Activated CD4-positive, alpha-beta memory T cell treated with anti-CD3 and anti-CD28 coated beads, Interleukin-2, amount 10 ng/mL, durations not matched to agents 7 days and 5 days (primary cell): Measurements from ENCODE around the gene TBRG4. TPM values are rescaled to one million over a fixed set of nuclear protein-coding genes. Genes with fewer than 3 reads are reported as not detected.

Experiments used
- CTCF ChIA-PET: fragments of 350-600 bp; sonication (Branson Sonifier 250); formaldehyde crosslinking; loops from one replicate; lab custom pipeline; 2021; ENCODE audit warnings: antibody characterized with exemption, inconsistent platforms; lab: Charles Lee
- POLR2A ChIA-PET: fragments of 350-600 bp; sonication (Branson Sonifier 250); formaldehyde crosslinking; loops from one replicate; lab custom pipeline; 2021; ENCODE audit warnings: antibody characterized with exemption; lab: Charles Lee
- DNase-seq: peaks from one replicate; pipeline ENCODE4 v3.0.0-alpha.2; 2020
- H3K27ac Mint-ChIP-seq: one replicate; pipeline ENCODE4 v1.8.0; 2021; ENCODE audit warnings: mild to moderate bottlenecking, mixed read lengths
- H3K27me3 Mint-ChIP-seq: one replicate; pipeline ENCODE4 v1.8.0; 2021; ENCODE audit warnings: mixed read lengths
- H3K36me3 Mint-ChIP-seq: one replicate; pipeline ENCODE4 v1.8.0; 2021; ENCODE audit warnings: low read depth, mixed read lengths
- H3K4me1 Mint-ChIP-seq: one replicate; pipeline ENCODE4 v1.8.0; 2021; ENCODE audit warnings: mixed read lengths
- H3K4me3 Mint-ChIP-seq: one replicate; pipeline ENCODE4 v1.8.0; 2021; ENCODE audit warnings: mild to moderate bottlenecking, mixed read lengths
- H3K9me3 Mint-ChIP-seq: one replicate; pipeline ENCODE4 v1.8.0; 2021; ENCODE audit warnings: mixed read lengths
- total RNA-seq, 2 experiments: library from RNA; stranded (reverse); gene quantifications; one replicate each; pipeline ENCODE4 v1.2.3, GENCODE V29; 2021

TBRG4 gene
- total RNA-seq, 2 experiments from 2014 or later = 98.8 to 103 TPM

GRCh38 chr7:45092931-45093235 lies 18.6 kb downstream of the TBRG4 start:
- Mint-ChIP-seq H3K4me1 (peaks cover 8% of the 10 kb centered on the region), H3K36me3 (peaks cover 4% of the 10 kb centered on the region), H3K27me3 (peaks cover 36% of the 10 kb centered on the region), H3K4me3 (no peak overlapping the region), H3K9me3 (no peaks in the 10 kb centered on the region), H3K27ac (no peak overlapping the region)
- no peak for DNase-seq
- ChIA-PET CTCF (interaction anchor here (1.1 to 2.2 kb wide), 2 partner anchors 43 to 120 kb away, joined by 3 to 6 read pairs; no protein-coding TSS in a partner anchor), POLR2A (interaction anchor here (1.0 to 1.6 kb wide), 2 partner anchors 18 to 119 kb away, joined by 3 to 8 read pairs; no protein-coding TSS in a partner anchor)

DNA sequence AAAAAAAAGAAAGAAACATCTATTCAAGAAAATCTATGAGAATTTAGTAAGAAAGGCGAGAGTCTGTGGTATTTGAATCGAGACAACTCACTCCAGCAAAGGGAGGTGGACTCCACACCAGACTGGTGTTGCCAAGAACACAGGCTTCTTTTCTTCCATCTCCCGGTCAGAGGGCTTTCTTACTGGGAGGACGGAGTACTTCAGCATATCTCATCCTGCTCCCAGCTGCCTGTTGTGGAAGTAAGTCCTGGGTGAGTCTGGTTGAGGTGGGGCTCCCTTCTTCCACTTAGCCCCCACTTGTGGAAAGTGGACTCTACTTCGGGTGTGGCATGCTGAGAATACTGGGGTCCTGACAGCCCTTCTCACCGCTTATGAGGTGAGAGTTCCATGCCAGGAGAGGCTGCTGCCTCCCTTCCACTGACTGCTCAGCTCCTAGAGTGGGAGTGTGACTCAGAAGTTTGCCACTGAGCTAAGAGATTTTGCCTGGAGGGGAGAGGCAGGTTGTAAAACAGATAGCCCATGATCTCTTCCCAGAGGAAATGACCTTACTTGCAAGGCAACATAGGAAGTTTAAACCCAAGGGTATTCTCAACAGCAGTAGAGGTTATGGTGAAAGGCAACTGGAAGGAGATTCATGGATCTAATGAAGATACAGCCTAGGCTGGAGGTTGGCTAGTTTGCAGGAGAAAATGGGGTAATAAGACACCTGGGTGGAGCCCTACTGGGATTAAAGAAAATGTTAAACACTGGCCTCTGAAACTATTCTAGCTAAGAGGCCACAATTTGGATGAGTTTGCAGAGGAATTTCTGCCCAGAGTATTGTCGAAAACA lies 19.2 kb downstream of the TBRG4 start:
- H3K4me1 Mint-ChIP-seq = peaks cover 8% of the 10 kb centered on the region
- peaks cover 4% of the 10 kb centered on the region for H3K36me3 Mint-ChIP-seq

GRCh38 chr7:45089341-45089891 lies 22.1 kb downstream of the TBRG4 start:
- Mint-ChIP-seq H3K4me3 (peak overlapping the region; percentile 47), H3K9me3 (no peaks in the 10 kb centered on the region), H3K36me3 (peaks cover 4% of the 10 kb centered on the region), H3K27ac (no peak overlapping the region), H3K4me1 (peaks cover 8% of the 10 kb centered on the region), H3K27me3 (peaks cover 38% of the 10 kb centered on the region)
- ChIA-PET CTCF (interaction anchor here (3.2 kb wide), 1 partner anchor 47 kb away, joined by 10 read pairs; no protein-coding TSS in a partner anchor), POLR2A (interaction anchor here (0.9 to 1.0 kb wide), 2 partner anchors 22 to 89 kb away, joined by 4 to 5 read pairs; partner anchors contain the start of gene TBRG4)
- peak; percentile 72 for DNase-seq

More for the DNA sequence above, 19.2 kb downstream of the TBRG4 start:
- no peak overlapping the region for H3K4me3 Mint-ChIP-seq
- DNase-seq = no peak
- H3K27me3 Mint-ChIP-seq = peaks cover 38% of the 10 kb centered on the region
- POLR2A ChIA-PET = interaction anchor here (1.0 to 1.6 kb wide), 2 partner anchors 18 to 118 kb away, joined by 3 to 8 read pairs; no protein-coding TSS in a partner anchor
- no peaks in the 10 kb centered on the region for H3K9me3 Mint-ChIP-seq
- CTCF ChIA-PET = interaction anchor here (1.1 to 2.2 kb wide), 2 partner anchors 44 to 119 kb away, joined by 3 to 6 read pairs; no protein-coding TSS in a partner anchor
- no peak overlapping the region for H3K27ac Mint-ChIP-seq

DNA sequence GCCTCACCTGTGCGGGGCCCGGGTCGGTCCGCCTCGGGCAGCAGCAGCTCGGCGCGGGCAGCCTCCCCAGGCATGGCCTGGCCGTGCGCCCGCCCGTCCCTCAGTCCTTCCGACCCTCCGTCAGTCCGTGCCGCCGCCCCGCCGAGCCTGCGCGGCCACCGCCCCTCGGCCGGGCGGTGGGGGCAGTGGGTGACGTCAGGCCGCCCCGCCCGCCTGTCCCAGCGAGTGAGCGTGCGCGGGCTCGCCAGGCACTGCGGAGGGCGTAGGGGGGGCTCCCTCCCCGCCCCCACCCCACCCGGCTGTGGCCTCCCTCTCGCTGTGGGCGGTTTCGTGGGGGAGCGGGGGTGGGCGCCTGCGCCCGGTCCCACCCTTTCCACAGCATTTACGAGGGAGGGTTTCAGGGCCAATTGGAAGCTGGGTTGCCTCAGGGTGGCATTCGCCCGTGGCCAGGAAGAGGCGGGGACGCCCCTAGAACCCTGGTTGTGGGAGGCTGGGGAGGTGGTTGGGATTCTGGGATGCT lies 22.6 kb downstream of the TBRG4 start, which contains the start of gene NACAD:
Gene NACAD (minus strand): TSS at position 149 of the 520 bp plus-strand sequence. CDS start 75 bp downstream, at position 74.
- DNase-seq = no peak
- peak within 1 kb of the TSS; percentile 47 for H3K4me3 Mint-ChIP-seq
- H3K9me3 Mint-ChIP-seq = no peaks in the 10 kb centered on the region
- H3K27me3 Mint-ChIP-seq = peaks cover 38% of the 10 kb centered on the region
- ChIA-PET CTCF (interaction anchor here (3.2 kb wide), 1 partner anchor 47 kb away, joined by 10 read pairs; no protein-coding TSS in a partner anchor), POLR2A (interaction anchor here (0.9 to 1.0 kb wide), 2 partner anchors 23 to 88 kb away, joined by 4 to 5 read pairs; partner anchors contain the start of gene TBRG4)
- peaks cover 4% of the 10 kb centered on the region for H3K36me3 Mint-ChIP-seq
- H3K4me1 Mint-ChIP-seq = peaks cover 8% of the 10 kb centered on the region
- no peak within 1 kb of the TSS for H3K27ac Mint-ChIP-seq

GRCh38 chr7:45088146-45088701 lies 23.3 kb downstream of the TBRG4 start:
- DNase-seq = no peak
- Mint-ChIP-seq H3K4me1 (peaks cover 8% of the 10 kb centered on the region), H3K4me3 (no peak overlapping the region), H3K36me3 (no peaks in the 10 kb centered on the region), H3K9me3 (no peaks in the 10 kb centered on the region), H3K27me3 (peaks cover 36% of the 10 kb centered on the region), H3K27ac (no peak overlapping the region)
- ChIA-PET CTCF (interaction anchor here (3.2 kb wide), 1 partner anchor 48 kb away, joined by 10 read pairs; no protein-coding TSS in a partner anchor), POLR2A (interaction anchor here (1.1 kb wide), 1 partner anchor 48 kb away, joined by 4 read pairs; no protein-coding TSS in a partner anchor)

DNA sequence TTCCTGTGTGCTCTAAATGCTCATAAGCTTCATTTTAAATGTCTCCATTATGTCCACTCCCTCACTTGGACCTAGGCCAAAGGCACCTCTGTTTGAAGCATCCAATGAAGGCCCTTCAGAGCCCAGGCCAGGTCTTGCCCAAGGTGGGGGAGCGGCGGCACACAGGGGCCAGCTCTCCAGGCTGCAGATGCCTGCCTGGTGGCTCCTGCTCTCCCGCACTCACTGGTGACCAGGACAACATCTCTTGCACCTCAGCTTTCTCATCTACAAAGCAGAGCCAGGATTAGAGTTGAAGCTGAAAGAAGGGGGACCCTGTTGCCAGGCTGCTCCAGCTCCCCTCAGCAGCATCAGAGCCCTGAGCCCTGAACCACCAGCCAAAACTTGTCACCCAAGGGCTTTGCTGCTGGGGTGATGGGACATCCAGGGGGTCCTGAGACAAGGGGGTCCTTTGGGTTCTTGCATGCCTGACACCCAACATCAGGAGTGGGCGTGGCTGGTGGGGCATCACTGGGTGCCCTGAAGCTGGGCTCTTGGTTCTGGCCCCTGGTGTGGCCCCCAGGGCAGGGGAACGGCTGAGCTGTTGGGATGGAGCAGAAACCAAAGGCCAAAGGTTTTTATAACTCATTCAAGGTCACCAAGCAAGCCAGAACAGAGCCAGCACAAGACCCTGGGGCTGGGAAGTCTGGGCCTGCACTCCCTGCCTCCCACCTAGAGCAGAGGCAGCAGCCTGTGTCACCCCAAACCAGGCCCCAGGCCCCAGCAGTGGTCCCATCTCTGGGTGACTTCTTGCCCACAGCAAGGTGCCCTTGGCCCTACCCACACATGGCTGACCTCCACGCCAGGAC lies 24.0 kb downstream of the TBRG4 start:
- no peak overlapping the region for H3K4me3 Mint-ChIP-seq

GRCh38 chr7:45086331-45087065 lies 25.0 kb downstream of the TBRG4 start:
- Mint-ChIP-seq H3K36me3 (no peaks in the 10 kb centered on the region), H3K4me1 (peaks cover 8% of the 10 kb centered on the region), H3K27ac (no peak overlapping the region), H3K4me3 (no peak overlapping the region), H3K27me3 (peaks cover 21% of the 10 kb centered on the region), H3K9me3 (no peaks in the 10 kb centered on the region)
- ChIA-PET POLR2A (interaction anchor here (0.8 to 1.3 kb wide), 4 partner anchors 10 to 122 kb away, joined by 3 to 4 read pairs (median 3); partner anchors contain the start of gene TBRG4), CTCF (interaction anchor here (3.2 kb wide), 1 partner anchor 49 kb away, joined by 10 read pairs; no protein-coding TSS in a partner anchor)
- no peak for DNase-seq

More for the DNA sequence above, 24.0 kb downstream of the TBRG4 start:
- Mint-ChIP-seq H3K27me3 (peaks cover 32% of the 10 kb centered on the region), H3K9me3 (no peaks in the 10 kb centered on the region), H3K27ac (no peak overlapping the region), H3K36me3 (no peaks in the 10 kb centered on the region), H3K4me1 (peaks cover 8% of the 10 kb centered on the region)
- ChIA-PET POLR2A (interaction anchor here (0.8 to 1.3 kb wide), 5 partner anchors 11 to 123 kb away, joined by 3 to 4 read pairs (median 3); partner anchors contain the start of gene TBRG4), CTCF (interaction anchor here (3.2 kb wide), 1 partner anchor 48 kb away, joined by 10 read pairs; no protein-coding TSS in a partner anchor)
- no peak for DNase-seq

- Mint-ChIP-seq H3K36me3 (no peaks in the 10 kb centered on the region), H3K4me1 (peaks cover 8% of the 10 kb centered on the region), H3K27ac (no peak overlapping the region), H3K9me3 (no peaks in the 10 kb centered on the region), H3K27me3 (peaks cover 21% of the 10 kb centered on the region), H3K4me3 (no peak overlapping the region)
- ChIA-PET POLR2A (interaction anchor here (0.7 to 1.3 kb wide), 2 partner anchors 26 to 116 kb away, joined by 3 to 4 read pairs; partner anchors contain the start of gene TBRG4), CTCF (no interaction called here)
- DNase-seq = no peak
Measured at GRCh38 chr7:45085619-45086200, 25.8 kb downstream of the TBRG4 start.

GRCh38 chr7:45084901-45085618 lies 26.4 kb downstream of the TBRG4 start:
- H3K27ac Mint-ChIP-seq = no peak overlapping the region
- H3K9me3 Mint-ChIP-seq = no peaks in the 10 kb centered on the region
- H3K36me3 Mint-ChIP-seq = no peaks in the 10 kb centered on the region
- no peak for DNase-seq
- peaks cover 18% of the 10 kb centered on the region for H3K27me3 Mint-ChIP-seq
- CTCF ChIA-PET = no interaction called here
- H3K4me3 Mint-ChIP-seq = no peak overlapping the region
- peaks cover 8% of the 10 kb centered on the region for H3K4me1 Mint-ChIP-seq
- POLR2A ChIA-PET = interaction anchor here (0.7 kb wide), 1 partner anchor 115 kb away, joined by 3 read pairs; no protein-coding TSS in a partner anchor

DNA sequence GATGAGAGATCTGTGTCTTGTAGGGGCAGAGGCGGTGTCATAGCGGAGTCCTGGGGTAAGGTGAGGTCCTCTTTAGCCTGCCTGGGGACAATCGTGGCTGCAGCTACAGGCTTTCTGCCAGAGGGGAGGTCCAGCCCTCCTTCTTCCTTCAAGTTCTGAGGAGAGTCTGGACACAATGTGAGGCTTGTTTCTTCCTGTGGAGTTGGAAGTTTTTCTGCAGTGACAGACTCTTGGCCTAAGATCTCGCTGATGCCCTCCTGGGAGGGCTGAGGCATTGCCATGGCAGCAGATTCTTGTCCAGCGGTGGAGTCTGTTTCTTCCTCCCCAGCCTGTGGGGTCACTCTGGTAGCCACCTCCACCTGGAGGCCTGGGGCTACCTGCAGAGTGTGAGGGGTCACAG lies 27.2 kb downstream of the TBRG4 start:
- Mint-ChIP-seq H3K4me1 (peaks cover 5% of the 10 kb centered on the region), H3K27ac (no peak overlapping the region), H3K9me3 (no peaks in the 10 kb centered on the region), H3K36me3 (no peaks in the 10 kb centered on the region), H3K4me3 (no peak overlapping the region), H3K27me3 (peaks cover 11% of the 10 kb centered on the region)
- CTCF ChIA-PET = no interaction called here
- POLR2A ChIA-PET = no interaction called here
- no peak for DNase-seq
